Measurements from ENCODE around the gene TUB. TPM values are rescaled to one million over a fixed set of nuclear protein-coding genes. Genes with fewer than 3 reads are reported as not detected.
A peak's percentile ranks its signal among the peaks of the same experiment; 100 is the strongest.

The TUB gene
- total RNA-seq, 1 donor from 2014 or later = 0.50 TPM

- intact Hi-C loops (cut with micrococcal nuclease) = no loop called here
- Mint-ChIP-seq H3K36me3 (ENCODE audit: low read depth) (no peaks in the 10 kb centered on the region), H3K9me3 (no peaks in the 10 kb centered on the region), H3K27ac (no peak overlapping the region), H3K4me3 (ENCODE audit: low read depth) (no peak overlapping the region), H3K4me1 (ENCODE audit: low read depth) (no peaks in the 10 kb centered on the region), H3K27me3 (ENCODE audit: low read depth) (no peaks in the 10 kb centered on the region)
- DNase-seq (ENCODE audit: low spot score) = no peak
These were observed 11.8 kb downstream of the TUB start for GRCh38 chr11:8092587-8093424.

- Mint-ChIP-seq H3K36me3 (ENCODE audit: low read depth) (no peaks in the 10 kb centered on the region), H3K4me3 (ENCODE audit: low read depth) (no peak overlapping the region), H3K27ac (no peak overlapping the region), H3K27me3 (ENCODE audit: low read depth) (no peaks in the 10 kb centered on the region), H3K4me1 (ENCODE audit: low read depth) (no peaks in the 10 kb centered on the region), H3K9me3 (no peaks in the 10 kb centered on the region)
- intact Hi-C loops (cut with micrococcal nuclease) = no loop called here
- no peak for DNase-seq (ENCODE audit: low spot score)
These were observed 13.0 kb downstream of the TUB start for GRCh38 chr11:8093931-8094575.

- no peak overlapping the region for H3K4me3 Mint-ChIP-seq (ENCODE audit: low read depth)
- H3K4me1 Mint-ChIP-seq (ENCODE audit: low read depth) = no peaks in the 10 kb centered on the region
- no peak for DNase-seq (ENCODE audit: low spot score)
- no peaks in the 10 kb centered on the region for H3K27me3 Mint-ChIP-seq (ENCODE audit: low read depth)
- no peak overlapping the region for H3K27ac Mint-ChIP-seq
- intact Hi-C loops (cut with micrococcal nuclease) = no loop called here
- H3K36me3 Mint-ChIP-seq (ENCODE audit: low read depth) = no peaks in the 10 kb centered on the region
- H3K9me3 Mint-ChIP-seq = no peaks in the 10 kb centered on the region
These were observed 13.6 kb downstream of the TUB start for GRCh38 chr11:8094656-8095055.

- Mint-ChIP-seq H3K4me1 (ENCODE audit: low read depth) (no peaks in the 10 kb centered on the region), H3K4me3 (ENCODE audit: low read depth) (no peak overlapping the region), H3K27me3 (ENCODE audit: low read depth) (no peaks in the 10 kb centered on the region), H3K9me3 (no peaks in the 10 kb centered on the region), H3K36me3 (ENCODE audit: low read depth) (no peaks in the 10 kb centered on the region), H3K27ac (no peak overlapping the region)
- intact Hi-C loops (cut with micrococcal nuclease) = no loop called here
- DNase-seq (ENCODE audit: low spot score) = no peak
These were observed 14.4 kb downstream of the TUB start for GRCh38 chr11:8095371-8095770.

- Mint-ChIP-seq H3K4me1 (ENCODE audit: low read depth) (no peaks in the 10 kb centered on the region), H3K4me3 (ENCODE audit: low read depth) (no peak overlapping the region), H3K36me3 (ENCODE audit: low read depth) (no peaks in the 10 kb centered on the region), H3K9me3 (no peaks in the 10 kb centered on the region), H3K27me3 (ENCODE audit: low read depth) (no peaks in the 10 kb centered on the region), H3K27ac (no peak overlapping the region)
- intact Hi-C loops (cut with micrococcal nuclease) = no loop called here
- DNase-seq (ENCODE audit: low spot score) = no peak
These were observed 15.0 kb downstream of the TUB start for GRCh38 chr11:8095806-8096522.

GRCh38 chr11:8096575-8096974 is 15.6 kb downstream of the TUB start:
- no peaks in the 10 kb centered on the region for H3K4me1 Mint-ChIP-seq (ENCODE audit: low read depth)
- no peak overlapping the region for H3K4me3 Mint-ChIP-seq (ENCODE audit: low read depth)
- H3K9me3 Mint-ChIP-seq = no peaks in the 10 kb centered on the region
- no peaks in the 10 kb centered on the region for H3K27me3 Mint-ChIP-seq (ENCODE audit: low read depth)
- no peak for DNase-seq (ENCODE audit: low spot score)
- H3K27ac Mint-ChIP-seq = no peak overlapping the region
- intact Hi-C loops (cut with micrococcal nuclease) = no loop called here
- no peaks in the 10 kb centered on the region for H3K36me3 Mint-ChIP-seq (ENCODE audit: low read depth)

GRCh38 chr11:8097062-8097461 is 16.1 kb downstream of the TUB start:
- Mint-ChIP-seq H3K27ac (no peak overlapping the region), H3K9me3 (no peaks in the 10 kb centered on the region), H3K4me3 (ENCODE audit: low read depth) (no peak overlapping the region), H3K27me3 (ENCODE audit: low read depth) (no peaks in the 10 kb centered on the region), H3K4me1 (ENCODE audit: low read depth) (no peaks in the 10 kb centered on the region), H3K36me3 (ENCODE audit: low read depth) (no peaks in the 10 kb centered on the region)
- DNase-seq (ENCODE audit: low spot score) = no peak
- intact Hi-C loops (cut with micrococcal nuclease) = no loop called here

GRCh38 chr11:8097468-8097867 is 16.5 kb downstream of the TUB start:
- Mint-ChIP-seq H3K27me3 (ENCODE audit: low read depth) (no peaks in the 10 kb centered on the region), H3K36me3 (ENCODE audit: low read depth) (no peaks in the 10 kb centered on the region), H3K9me3 (no peaks in the 10 kb centered on the region), H3K27ac (no peak overlapping the region), H3K4me3 (ENCODE audit: low read depth) (no peak overlapping the region), H3K4me1 (ENCODE audit: low read depth) (no peaks in the 10 kb centered on the region)
- intact Hi-C loops (cut with micrococcal nuclease) = no loop called here
- DNase-seq (ENCODE audit: low spot score) = no peak

GRCh38 chr11:8097926-8098325 is 16.9 kb downstream of the TUB start:
- intact Hi-C loops (cut with micrococcal nuclease) = no loop called here
- no peak overlapping the region for H3K4me3 Mint-ChIP-seq (ENCODE audit: low read depth)
- H3K9me3 Mint-ChIP-seq = no peaks in the 10 kb centered on the region
- H3K36me3 Mint-ChIP-seq (ENCODE audit: low read depth) = no peaks in the 10 kb centered on the region
- DNase-seq (ENCODE audit: low spot score) = no peak
- H3K4me1 Mint-ChIP-seq (ENCODE audit: low read depth) = no peaks in the 10 kb centered on the region
- no peaks in the 10 kb centered on the region for H3K27me3 Mint-ChIP-seq (ENCODE audit: low read depth)
- no peak overlapping the region for H3K27ac Mint-ChIP-seq

GRCh38 chr11:8098361-8098760 is 17.4 kb downstream of the TUB start:
- Mint-ChIP-seq H3K36me3 (ENCODE audit: low read depth) (no peaks in the 10 kb centered on the region), H3K4me1 (ENCODE audit: low read depth) (no peaks in the 10 kb centered on the region), H3K9me3 (no peaks in the 10 kb centered on the region), H3K4me3 (ENCODE audit: low read depth) (no peak overlapping the region), H3K27ac (no peak overlapping the region), H3K27me3 (ENCODE audit: low read depth) (no peaks in the 10 kb centered on the region)
- no peak for DNase-seq (ENCODE audit: low spot score)
- intact Hi-C loops (cut with micrococcal nuclease) = no loop called here

GRCh38 chr11:8098879-8099278 is 17.9 kb downstream of the TUB start:
- no peak overlapping the region for H3K27ac Mint-ChIP-seq
- intact Hi-C loops (cut with micrococcal nuclease) = loop anchor here (1.0 kb wide), 3 partner anchors 66 to 207 kb away; no protein-coding TSS in a partner anchor
- no peaks in the 10 kb centered on the region for H3K4me1 Mint-ChIP-seq (ENCODE audit: low read depth)
- DNase-seq (ENCODE audit: low spot score) = no peak
- H3K9me3 Mint-ChIP-seq = no peaks in the 10 kb centered on the region
- no peak overlapping the region for H3K4me3 Mint-ChIP-seq (ENCODE audit: low read depth)
- H3K27me3 Mint-ChIP-seq (ENCODE audit: low read depth) = no peaks in the 10 kb centered on the region
- no peaks in the 10 kb centered on the region for H3K36me3 Mint-ChIP-seq (ENCODE audit: low read depth)

- Mint-ChIP-seq H3K4me3 (ENCODE audit: low read depth) (no peak overlapping the region), H3K27ac (no peak overlapping the region), H3K4me1 (ENCODE audit: low read depth) (no peaks in the 10 kb centered on the region), H3K9me3 (no peaks in the 10 kb centered on the region), H3K27me3 (ENCODE audit: low read depth) (no peaks in the 10 kb centered on the region), H3K36me3 (ENCODE audit: low read depth) (no peaks in the 10 kb centered on the region)
- DNase-seq (ENCODE audit: low spot score) = peak; percentile 47
- intact Hi-C loops (cut with micrococcal nuclease) = loop anchor here (1.0 kb wide), 3 partner anchors 66 to 207 kb away; no protein-coding TSS in a partner anchor
These were observed 18.4 kb downstream of the TUB start for GRCh38 chr11:8099291-8099899.
